Fibroblast of skin of right biceps (primary cell): ENCODE data around the gene EFR3B.
"Not testable (repeated sequence)": the region's sequence is repeated elsewhere in the genome, so short reads cannot be mapped to it uniquely, and the experiment has no call there.

Source experiments
- DNase-seq: peaks from one replicate; pipeline ENCODE4 v3.0.0-alpha.2; 2013

EFR3B gene, protein sequence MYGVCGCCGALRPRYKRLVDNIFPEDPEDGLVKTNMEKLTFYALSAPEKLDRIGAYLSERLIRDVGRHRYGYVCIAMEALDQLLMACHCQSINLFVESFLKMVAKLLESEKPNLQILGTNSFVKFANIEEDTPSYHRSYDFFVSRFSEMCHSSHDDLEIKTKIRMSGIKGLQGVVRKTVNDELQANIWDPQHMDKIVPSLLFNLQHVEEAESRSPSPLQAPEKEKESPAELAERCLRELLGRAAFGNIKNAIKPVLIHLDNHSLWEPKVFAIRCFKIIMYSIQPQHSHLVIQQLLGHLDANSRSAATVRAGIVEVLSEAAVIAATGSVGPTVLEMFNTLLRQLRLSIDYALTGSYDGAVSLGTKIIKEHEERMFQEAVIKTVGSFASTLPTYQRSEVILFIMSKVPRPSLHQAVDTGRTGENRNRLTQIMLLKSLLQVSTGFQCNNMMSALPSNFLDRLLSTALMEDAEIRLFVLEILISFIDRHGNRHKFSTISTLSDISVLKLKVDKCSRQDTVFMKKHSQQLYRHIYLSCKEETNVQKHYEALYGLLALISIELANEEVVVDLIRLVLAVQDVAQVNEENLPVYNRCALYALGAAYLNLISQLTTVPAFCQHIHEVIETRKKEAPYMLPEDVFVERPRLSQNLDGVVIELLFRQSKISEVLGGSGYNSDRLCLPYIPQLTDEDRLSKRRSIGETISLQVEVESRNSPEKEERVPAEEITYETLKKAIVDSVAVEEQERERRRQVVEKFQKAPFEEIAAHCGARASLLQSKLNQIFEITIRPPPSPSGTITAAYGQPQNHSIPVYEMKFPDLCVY

DNA sequence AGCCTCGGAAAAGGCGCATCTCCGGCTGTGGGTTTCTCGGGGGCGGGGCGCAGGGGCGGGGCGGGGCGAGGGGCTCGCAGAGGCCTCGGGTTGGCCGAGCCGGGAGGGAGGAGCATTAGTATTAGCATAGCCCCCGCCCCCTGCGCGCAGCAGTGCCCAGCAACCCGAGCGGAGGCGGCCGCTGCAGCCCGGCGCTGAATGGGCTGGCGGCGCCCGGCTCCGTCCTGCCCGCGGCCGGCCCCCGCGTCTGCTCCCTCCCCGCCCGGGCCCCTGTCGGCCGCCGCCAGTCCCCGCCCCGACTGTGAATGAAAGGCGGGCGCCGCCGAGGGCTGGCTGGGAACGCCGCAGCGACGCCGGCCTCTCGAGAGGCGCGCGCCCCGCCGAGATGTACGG lies at the start of gene EFR3B:
EFR3B (plus strand) TSS at position 149 of the 393 bp plus-strand sequence; CDS start at position 386, 237 bp downstream.
- peak; percentile 94 for DNase-seq

DNA sequence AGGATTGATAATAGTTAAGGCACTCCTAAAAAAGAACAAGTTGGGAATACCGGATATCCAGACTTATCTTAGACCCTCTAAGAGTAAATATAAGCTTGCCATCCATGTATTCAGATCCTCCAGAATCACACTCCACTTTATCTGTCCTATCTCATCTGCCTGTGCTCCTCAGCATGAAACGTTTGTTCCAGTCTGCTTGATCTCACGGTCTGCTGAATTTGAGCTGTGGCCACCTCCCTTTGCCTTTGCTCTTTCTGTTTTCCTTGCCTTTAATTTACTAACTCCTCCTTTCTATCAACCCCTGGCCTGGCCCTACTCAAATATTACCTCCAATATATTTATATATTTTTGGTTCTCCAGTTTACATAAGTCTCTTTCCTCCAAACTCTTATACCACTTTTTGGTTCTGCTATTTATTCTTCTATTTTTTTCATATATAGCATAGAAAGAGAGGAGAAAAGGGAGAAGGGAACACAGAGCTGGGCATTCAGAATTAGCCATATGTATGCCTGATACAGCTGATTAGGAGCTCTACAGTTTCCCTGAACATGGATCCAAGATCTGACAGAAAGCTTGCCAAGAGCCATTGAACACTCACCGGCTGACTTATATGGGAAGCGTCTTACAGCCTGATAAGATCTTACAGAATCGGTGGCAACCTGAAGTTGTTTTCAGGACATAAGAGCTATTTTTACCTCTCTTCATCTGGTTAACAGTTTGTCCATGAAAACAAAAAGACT lies 48.3 kb upstream of the EFR3B start:
- no peak for DNase-seq

DNA sequence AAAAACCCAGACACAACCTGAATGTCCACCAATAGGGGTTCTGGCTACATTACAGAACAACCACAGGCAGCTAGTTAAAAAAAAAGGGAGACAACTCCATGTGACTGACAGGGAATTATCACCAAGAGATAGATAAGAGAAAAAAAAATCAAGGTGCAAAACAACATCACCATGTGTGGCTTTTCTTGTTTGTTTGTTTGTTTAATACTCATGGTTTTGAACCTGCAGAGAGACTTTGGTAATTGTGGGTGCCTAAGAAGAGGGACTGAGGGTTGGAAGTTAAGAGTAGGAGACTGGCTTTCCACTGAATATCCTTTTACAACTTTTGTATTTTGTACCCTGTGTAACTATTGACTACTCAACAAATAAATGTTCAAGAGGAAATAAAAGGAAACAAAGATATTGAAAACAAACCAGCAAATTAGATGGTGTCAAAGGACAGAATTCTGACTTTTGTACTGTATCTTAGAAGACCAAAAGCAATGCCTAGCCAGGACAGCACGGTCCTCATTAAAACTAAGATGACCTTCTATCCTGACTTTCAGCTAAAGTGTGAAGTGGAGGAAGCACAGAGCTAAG lies 47.6 kb upstream of the EFR3B start:
- no peak for DNase-seq

DNA sequence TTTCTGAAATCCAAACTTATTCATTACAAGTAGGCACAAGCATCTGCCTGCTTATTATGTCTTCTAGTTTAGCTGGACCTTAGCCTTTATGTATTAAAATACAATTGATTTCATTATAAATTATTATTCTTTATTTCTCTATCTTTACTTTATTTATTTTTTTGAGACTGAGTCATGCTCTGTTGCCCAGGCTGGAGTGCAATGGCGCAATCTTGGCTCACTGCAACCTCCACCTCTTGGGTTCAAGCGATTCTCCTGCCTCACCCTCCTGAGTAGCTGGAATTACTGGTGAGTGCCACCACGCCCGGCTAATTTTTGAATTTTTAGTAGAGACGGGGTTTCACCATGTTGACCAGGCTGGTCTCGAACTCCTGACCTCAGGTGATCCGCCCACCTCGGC lies 42.8 kb upstream of the EFR3B start:
- DNase-seq: not testable (repeated sequence)

DNA sequence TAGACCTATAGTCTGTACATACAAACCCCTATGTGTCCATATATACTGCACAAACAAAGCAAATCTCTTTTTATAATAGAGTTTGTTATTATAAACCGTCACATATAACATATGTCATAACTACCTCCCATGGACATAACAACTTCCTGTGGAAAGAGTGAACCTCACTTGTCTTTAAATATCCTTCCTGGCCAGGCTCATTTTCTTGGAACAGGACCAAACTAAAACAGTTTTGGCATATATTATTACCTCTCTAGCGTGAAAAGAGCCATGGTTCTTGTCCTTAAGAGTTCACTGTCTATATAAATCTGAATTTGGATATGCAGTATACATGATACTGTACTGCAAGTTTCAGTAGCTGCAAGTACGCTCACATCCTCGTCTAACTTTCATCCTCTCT lies 41.8 kb upstream of the EFR3B start:
- DNase-seq: peak; percentile 17

DNA sequence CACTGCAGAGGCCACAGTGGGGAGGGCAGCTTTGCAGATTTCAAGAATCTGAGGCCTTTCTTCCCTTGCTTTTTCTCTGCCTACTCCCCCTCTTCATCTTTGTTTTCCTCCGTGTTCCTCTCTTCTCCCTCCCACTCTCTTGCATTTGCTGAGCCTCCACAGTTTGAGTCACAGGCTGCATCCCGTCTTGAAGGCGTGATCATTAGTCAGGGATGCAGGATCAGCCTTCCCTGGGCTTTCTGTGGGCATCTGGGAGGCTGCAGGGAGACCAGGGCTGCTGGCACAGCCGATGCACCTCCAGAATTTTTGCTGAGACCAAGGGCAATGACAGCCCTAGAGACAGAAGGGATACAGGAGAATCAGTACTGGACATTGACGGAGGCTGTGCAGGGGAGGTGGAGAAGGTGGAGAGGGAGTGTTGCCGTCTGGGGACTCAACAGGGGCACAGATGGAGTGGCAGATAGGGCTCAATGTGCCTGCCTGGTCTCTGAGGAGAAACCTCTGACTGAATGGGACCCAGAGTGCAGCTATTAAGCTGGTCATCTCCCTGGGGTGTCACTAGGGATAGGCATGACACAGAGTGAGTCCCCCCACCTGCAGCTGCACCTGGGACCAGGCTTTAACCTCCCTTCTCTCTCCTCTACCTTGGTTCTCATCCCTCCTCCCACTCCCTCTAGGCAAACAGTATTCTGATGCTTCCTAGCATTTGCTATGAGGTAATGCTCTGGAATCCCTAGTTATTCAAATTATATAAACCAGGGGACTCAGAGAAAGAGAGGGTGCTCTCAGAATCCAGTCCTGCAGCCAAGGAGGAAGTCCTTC lies 41.2 kb upstream of the EFR3B start:
- peak; percentile 45 for DNase-seq

DNA sequence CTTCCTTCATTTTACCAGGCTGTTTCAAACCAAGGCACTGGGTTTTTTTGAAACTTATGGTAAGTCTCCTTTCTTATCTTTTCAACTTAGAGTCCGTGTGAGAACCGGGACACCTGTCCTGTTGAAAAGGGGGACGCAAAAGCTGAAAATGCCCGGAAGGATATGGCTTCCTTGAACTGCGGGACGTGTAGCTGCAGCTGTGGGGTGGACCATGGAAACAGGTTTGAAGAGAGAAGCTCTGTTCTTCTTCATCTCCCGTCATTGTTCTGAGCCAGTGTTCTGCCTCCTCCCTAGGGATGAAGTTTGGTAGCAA lies 40.6 kb upstream of the EFR3B start:
- no peak for DNase-seq

DNA sequence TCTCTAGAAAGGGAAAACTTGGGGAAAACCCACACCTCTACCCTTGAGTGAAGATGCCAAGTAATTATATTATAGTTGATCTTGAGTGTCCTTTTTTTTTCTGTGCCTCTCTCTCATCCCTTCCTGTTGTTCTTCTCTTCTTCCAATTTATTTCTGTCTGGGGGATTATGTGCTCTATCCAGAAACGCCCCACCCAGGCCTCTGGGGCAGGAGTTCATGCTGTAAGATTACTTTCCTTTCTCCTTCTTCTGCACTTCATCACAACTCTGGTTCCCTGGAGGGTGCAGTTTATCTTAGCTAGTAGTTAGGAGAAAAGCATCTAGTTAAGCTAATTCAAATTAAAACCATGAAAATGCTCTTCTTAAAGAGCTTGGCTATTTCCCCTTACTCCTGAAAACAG lies 39.8 kb upstream of the EFR3B start:
- DNase-seq: no peak

DNA sequence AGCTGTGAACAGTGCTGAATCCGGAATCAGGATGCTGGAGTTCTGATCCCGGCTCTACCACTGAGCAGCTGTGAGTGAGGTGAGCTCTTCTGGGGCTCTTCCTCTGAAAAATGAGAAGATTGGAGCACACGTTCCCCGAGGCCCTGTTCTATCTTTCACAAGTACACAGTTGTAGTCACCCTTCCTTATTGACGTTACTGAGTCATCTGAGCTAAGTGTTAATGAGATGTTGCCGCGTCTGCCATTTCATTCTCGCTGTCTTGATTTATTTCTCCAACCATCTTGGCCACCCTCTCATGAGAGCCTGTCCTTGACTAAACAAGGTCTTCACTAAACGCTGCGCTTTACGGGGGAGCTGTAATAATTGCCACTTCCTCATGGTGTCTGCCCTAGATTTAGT lies 31.9 kb upstream of the EFR3B start:
- peak; percentile 13 for DNase-seq

DNA sequence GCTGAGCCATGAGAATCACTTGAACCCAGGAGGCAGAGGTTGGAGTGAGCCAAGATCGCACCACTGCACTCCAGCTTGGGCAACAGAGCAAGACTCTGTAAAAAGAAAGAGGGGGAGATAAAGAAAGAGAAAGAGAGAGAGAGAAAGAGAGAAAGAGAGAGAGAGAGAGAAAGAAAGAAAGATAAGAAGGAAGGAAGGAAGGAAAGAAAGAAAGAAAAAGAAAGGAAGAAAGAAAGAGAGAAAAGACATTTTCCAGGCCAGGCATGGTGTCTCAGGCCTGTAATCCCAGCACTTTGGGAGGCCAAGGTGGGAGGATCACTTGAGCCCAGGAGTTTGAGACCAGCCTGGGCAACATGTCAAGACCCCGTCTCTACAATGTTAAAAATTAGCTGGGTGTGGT lies 30.5 kb upstream of the EFR3B start:
- not testable (repeated sequence) for DNase-seq

DNA sequence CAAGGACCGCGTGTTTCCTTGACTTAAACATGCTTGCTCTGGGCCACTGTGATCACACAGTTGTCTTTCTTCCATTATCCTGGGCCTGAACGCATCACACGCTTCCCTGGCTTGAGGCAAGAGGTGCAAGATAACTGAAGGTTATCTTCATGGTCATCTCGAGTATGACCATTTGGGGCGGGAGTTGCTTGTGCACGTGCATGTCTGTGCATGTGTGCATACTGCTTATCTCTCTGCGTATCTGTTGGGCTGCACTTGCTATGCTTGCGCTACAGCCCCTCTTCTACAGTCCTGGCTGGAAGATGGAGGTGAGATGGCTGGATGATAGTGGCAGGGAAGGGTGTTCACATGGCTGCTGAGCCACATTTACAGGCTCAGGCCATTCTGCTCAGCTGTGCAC lies 27.2 kb upstream of the EFR3B start:
- no peak for DNase-seq

DNA sequence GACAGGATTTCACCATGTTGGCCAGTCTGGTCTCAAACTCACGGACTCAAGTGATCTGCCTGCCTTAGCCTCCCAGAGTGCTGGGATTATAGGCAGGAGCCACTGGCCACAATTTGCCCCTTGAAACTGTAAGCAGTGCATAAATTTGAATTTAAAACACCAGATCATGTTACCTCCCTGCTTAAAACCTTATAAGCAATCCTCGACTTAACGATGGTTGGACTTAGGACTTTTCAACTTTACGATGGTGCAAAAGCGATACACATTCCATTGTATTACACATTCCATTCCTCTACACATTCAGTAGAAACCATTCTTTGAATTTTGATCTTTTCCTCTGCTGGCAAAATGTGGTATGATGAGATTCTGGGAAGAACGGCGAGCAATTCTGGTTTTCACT lies 23.2 kb upstream of the EFR3B start:
- DNase-seq: no peak

DNA sequence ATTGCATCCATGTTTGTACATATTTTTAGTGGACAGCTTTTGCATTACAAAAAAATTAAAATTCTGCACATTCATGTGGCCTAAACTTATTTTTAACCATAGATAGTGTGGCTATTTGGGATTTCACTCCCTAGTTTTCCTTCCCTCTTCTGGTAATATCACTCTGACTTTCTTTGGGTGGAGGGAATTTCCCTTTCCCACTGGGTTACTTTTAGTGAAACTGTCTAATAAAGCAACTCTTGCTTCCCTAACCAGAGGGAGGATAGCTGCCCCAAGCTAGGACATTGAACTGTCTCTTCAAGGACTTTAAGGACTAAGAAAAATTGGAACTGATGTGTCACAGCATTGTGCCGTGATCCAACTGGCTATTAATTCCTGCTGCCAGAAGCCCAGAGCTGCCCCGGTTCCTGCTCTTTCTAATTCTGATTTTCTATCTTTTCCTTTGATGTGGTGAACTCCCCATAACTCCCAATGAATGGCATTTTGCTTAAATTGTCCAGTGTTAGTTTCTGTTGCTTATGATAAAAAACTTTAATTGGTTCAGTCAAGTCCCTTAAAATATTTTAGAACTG lies 20.0 kb upstream of the EFR3B start:
- DNase-seq: no peak

DNA sequence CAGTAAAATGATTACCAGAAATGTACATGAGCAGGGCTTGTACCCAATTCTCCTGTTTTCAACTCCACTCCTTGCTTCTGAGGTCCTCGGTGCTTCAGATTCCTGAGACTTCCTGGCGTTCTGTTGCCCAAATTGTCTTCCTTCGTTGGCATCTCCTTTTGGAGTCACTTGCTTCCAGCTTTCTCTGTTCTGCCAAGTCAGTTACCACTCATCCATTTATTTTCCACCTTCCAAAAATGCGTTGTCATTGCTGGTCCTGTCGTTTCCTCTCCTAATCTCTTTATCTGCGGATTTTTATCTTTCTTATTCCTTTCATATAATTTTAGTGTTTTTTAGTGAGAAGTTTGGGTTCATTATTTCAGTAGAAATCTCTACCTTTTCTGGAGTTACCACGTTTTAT lies 18.5 kb upstream of the EFR3B start:
- no peak for DNase-seq

DNA sequence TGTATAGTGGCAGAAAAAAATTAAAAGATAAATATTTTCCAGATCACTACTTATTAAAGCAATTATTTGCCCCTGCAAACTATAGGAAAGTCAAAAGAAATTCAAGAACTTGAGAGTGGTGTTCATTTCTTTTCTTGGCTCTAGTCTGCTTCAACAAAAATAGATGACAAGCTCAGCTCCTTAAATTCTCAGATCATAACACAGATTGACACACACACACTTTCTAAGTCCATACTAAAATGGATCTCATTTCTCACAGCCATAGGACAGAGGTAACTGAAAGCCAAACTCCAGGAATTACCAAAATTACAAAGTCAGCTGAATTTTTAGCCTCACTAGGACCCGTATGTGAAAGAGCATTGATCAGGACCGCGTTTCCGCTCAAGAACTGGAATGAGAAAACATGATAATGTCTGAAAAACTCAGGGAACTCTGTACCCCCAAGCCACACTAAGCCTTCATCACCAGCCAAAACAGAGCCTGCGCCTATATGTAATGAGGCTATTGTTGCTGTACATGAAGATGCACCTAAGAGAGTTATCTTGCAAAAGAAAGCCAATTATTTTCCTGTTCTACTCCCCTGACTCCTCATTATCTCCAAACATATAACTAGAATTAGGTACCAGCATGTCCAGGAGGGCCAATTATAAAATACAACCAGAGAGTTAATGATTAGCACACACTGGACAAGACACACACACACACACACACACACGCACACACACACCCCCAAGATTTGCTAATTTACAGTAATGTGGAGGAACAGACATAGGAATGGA lies 16.5 kb upstream of the EFR3B start:
- no peak for DNase-seq

DNA sequence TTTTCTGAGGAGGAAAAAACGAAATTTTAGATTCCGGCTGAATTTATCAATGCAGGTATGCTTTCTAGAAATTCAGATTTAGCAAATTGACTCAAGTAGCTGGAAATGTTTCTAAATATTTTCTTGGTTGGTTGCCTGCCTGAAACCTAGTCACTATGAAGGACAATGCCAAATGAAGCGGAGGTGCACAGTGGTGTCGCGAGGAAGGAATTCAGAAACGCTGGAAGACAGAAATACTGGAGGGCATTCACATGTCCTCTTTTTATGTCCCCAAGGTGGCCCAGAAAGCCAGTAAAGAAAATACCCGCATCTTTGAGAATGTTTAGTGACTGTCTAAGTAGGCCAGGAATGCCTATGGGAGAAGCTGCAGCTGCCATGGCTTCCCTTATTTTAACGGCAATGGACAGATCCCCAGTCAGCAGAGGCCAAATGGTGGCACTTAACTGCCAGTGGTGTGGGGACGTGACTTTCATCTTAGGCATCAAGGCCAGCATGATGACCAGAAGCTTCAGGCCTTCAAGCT lies 15.8 kb upstream of the EFR3B start:
- no peak for DNase-seq

DNA sequence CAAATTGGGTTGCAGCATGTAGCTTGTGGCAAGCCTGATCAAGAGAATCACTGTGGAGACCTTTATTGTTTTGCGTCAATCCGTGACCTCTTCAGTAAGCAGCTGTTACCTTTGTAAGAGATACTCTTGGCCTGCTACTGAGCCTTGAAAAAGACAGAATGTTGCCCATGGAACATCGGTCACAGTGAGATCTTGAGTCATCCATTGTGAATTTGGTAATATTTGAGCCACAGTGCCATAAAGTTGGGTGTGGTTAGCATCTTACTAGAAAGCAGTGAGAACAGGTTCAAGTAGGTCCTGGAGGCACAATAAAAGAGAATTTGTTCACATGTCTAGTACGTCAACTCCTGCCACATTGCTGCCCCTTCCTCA lies 12.7 kb upstream of the EFR3B start:
- DNase-seq: no peak

DNA sequence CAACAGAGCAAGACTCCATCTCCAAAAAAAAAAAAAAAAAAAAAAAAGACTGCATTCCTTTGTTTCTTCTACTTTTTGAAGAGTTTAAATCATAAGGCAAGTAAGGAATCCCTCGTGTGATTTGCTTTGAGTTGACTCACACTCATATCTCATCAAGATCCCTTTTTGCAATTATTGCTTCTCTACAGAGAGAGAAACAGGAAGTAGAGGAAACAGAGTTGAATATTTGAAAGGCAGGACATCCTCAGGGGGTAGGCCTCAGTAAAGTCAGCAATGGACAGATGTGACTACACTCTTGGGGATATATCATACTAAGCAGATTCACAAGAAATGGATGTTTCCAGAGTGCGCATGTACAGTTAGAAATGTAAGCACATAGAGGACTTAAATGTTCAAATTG lies 11.2 kb upstream of the EFR3B start:
- DNase-seq: peak; percentile 31

DNA sequence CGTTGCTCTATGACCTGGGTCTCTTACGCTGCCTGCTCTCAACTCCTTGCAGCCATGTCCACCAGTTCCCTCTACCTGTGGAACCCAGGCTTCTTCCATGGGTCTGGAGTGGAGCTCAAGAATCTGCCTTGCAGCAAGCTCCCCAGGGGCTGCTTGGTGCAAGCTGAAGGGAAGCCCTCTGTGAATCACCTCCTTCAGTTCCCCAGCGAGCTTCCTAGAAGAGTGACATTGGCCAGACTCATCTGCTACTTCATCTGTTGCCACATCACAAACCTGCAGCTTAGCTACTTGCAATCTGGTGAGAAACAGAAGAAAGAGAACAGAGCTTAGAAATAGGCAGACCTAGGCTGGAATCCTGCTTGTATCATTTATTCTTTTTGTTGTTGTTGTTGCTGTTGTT lies 9.8 kb upstream of the EFR3B start:
- peak; percentile 23 for DNase-seq

DNA sequence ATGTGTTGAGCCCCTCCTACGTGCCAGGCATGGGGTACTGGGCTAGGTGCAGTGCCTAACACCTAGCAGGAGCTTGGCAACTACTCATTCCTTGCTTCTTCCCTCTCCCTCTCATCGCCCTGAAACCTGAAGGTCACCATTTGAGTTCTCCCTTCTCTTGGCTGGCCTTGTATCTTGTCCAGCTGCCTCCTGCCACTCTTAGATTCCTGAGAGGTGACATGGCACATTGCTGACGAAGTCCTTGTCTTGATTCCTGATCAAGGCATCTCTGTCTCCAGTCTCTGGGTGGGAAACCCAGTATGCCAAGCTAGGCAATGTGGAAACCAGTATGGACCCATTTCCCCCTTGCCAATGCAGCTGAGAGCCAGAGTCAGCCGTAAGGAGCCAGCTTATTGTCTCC lies 9.0 kb upstream of the EFR3B start:
- DNase-seq: no peak

DNA sequence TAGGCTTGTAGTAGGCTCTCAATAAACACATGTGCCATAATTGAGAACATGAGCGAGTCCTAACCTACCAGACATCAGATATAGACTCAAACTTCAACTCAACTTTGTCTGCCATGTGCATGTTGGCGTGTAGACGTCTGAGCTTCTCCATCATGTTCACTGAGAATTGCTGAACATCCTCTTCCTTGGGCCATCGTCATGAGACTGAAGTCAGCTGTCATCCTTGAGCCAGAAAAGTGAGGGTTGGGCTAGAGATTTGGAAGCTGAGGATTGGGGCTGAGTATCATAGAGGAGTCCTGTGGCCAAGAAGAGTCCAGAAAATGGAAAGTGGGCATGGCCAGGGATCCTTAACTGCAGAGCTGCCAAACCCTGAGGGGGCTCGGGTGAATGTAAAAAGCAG lies 7.8 kb upstream of the EFR3B start:
- DNase-seq: no peak
